MM.1S (cell line): ENCODE data around the gene CACNB2.

Experiments
- DNase-seq: peaks from one replicate; pipeline ENCODE4 v3.0.0-alpha.2; 2015
- H2AFZ ChIP-seq: fragments of 300-600 bp; sonication (generic); 2 replicates; pipeline ENCODE4 v1.6.0; 2016; ENCODE audit warnings: antibody characterized with exemption, low read length
- H3F3A ChIP-seq: fragments of 300-600 bp; sonication (generic); 2 replicates; pipeline ENCODE4 v1.6.1; 2016; ENCODE audit warnings: mild to moderate bottlenecking, antibody characterized with exemption, low read length, moderate library complexity, mixed read lengths; ENCODE audit not compliant: insufficient read depth
- H3K27ac ChIP-seq: fragments of 300-600 bp; sonication (generic); 2 replicates; pipeline ENCODE4 v1.5.1; 2016; ENCODE audit warnings: mild to moderate bottlenecking, low read length
- H3K27me3 ChIP-seq: fragments of 300-600 bp; sonication (generic); replicated peaks from 2 replicates; pipeline ENCODE4 v1.6.0; 2016; ENCODE audit warnings: low read length; ENCODE audit not compliant: insufficient read depth
- H3K36me3 ChIP-seq: fragments of 300-600 bp; sonication (generic); replicated peaks from 2 replicates; pipeline ENCODE4 v1.6.1; 2016; ENCODE audit warnings: mild to moderate bottlenecking, low read length, mixed read lengths; ENCODE audit not compliant: insufficient read depth
- H3K4me1 ChIP-seq: fragments of 300-600 bp; sonication (generic); 2 replicates; pipeline ENCODE4 v1.6.1; 2016; ENCODE audit warnings: low read length, mixed read lengths
- H3K4me2 ChIP-seq: fragments of 300-600 bp; sonication (generic); 2 replicates; pipeline ENCODE4 v1.6.0; 2016; ENCODE audit warnings: low read depth, low read length
- H3K4me3 ChIP-seq: fragments of 300-600 bp; sonication (generic); 2 replicates; pipeline ENCODE4 v1.5.1; 2016; ENCODE audit warnings: low read length, mixed read lengths
- H3K79me2 ChIP-seq: fragments of 300-600 bp; sonication (generic); 2 replicates; pipeline ENCODE4 v1.6.1; 2016; ENCODE audit warnings: mixed run types, low read length, mixed read lengths
- H3K9ac ChIP-seq: fragments of 300-600 bp; sonication (generic); 2 replicates; pipeline ENCODE4 v1.6.1; 2016; ENCODE audit warnings: low read length, mixed read lengths
- H3K9me2 ChIP-seq: fragments of 300-600 bp; sonication (generic); replicated peaks from 2 replicates; pipeline ENCODE4 v1.6.1; 2016; ENCODE audit warnings: mild to moderate bottlenecking, low read length, mixed read lengths; ENCODE audit not compliant: insufficient read depth
- H3K9me3 ChIP-seq: fragments of 300-600 bp; sonication (generic); replicated peaks from 2 replicates; pipeline ENCODE4 v1.6.1; 2016; ENCODE audit warnings: mild to moderate bottlenecking, low read length, mixed read lengths; ENCODE audit not compliant: insufficient read depth
- H4K20me1 ChIP-seq: fragments of 300-600 bp; sonication (generic); 2 replicates; pipeline ENCODE4 v1.6.1; 2016; ENCODE audit warnings: mild to moderate bottlenecking, low read length, moderate library complexity, mixed read lengths; ENCODE audit not compliant: insufficient read depth
- EZH2 ChIP-seq: fragments of 300-600 bp; sonication (generic); optimal IDR thresholded peaks from 2 replicates; pipeline ENCODE3; 2017; ENCODE audit warnings: low read depth, mild to moderate bottlenecking, antibody characterized with exemption, low read length, mixed read lengths
- EZH2phosphoT487 ChIP-seq: fragments of 300-600 bp; sonication (generic); IDR thresholded peaks from 2 replicates; pipeline ENCODE4 v1.6.1; 2018; ENCODE audit warnings: antibody characterized with exemption, low read length
- TF ChIP-seq, protein P1 (sequence below): fragments of 300-600 bp; sonication (generic); IDR thresholded peaks from 2 replicates; pipeline ENCODE4 v1.5.1; 2016; ENCODE audit warnings: antibody characterized with exemption, low read length, mixed read lengths

CACNB2 gene

GRCh38 chr10:18134921-18135320, 5.3 kb upstream of the CACNB2 start:
- H4K20me1 ChIP-seq: no peaks in the 10 kb centered on the region
- H3K36me3 ChIP-seq: no peaks in the 10 kb centered on the region
- H3K4me2 ChIP-seq: no peak overlapping the region
- H2AFZ ChIP-seq: no peak overlapping the region
- H3K9ac ChIP-seq: no peak overlapping the region
- TF ChIP-seq, protein P1, sequence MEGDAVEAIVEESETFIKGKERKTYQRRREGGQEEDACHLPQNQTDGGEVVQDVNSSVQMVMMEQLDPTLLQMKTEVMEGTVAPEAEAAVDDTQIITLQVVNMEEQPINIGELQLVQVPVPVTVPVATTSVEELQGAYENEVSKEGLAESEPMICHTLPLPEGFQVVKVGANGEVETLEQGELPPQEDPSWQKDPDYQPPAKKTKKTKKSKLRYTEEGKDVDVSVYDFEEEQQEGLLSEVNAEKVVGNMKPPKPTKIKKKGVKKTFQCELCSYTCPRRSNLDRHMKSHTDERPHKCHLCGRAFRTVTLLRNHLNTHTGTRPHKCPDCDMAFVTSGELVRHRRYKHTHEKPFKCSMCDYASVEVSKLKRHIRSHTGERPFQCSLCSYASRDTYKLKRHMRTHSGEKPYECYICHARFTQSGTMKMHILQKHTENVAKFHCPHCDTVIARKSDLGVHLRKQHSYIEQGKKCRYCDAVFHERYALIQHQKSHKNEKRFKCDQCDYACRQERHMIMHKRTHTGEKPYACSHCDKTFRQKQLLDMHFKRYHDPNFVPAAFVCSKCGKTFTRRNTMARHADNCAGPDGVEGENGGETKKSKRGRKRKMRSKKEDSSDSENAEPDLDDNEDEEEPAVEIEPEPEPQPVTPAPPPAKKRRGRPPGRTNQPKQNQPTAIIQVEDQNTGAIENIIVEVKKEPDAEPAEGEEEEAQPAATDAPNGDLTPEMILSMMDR: no peak
- no peak for TF ChIP-seq EZH2phosphoT487
- TF ChIP-seq EZH2: no peak
- H3K27ac ChIP-seq: no peak overlapping the region
- no peaks in the 10 kb centered on the region for H3K79me2 ChIP-seq
- no peak overlapping the region for H3K4me3 ChIP-seq
- no peaks in the 10 kb centered on the region for H3K4me1 ChIP-seq
- no peak for DNase-seq
- no peaks in the 10 kb centered on the region for H3K9me3 ChIP-seq
- no peaks in the 10 kb centered on the region for H3K9me2 ChIP-seq
- no peaks in the 10 kb centered on the region for H3F3A ChIP-seq
- no peaks in the 10 kb centered on the region for H3K27me3 ChIP-seq

GRCh38 chr10:18136073-18136791, 4.0 kb upstream of the CACNB2 start:
- H3K4me3 ChIP-seq: no peak overlapping the region
- no peaks in the 10 kb centered on the region for H3K27me3 ChIP-seq
- H3K4me1 ChIP-seq: no peaks in the 10 kb centered on the region
- no peaks in the 10 kb centered on the region for H3K36me3 ChIP-seq
- no peaks in the 10 kb centered on the region for H3K79me2 ChIP-seq
- no peaks in the 10 kb centered on the region for H3K9me3 ChIP-seq
- H2AFZ ChIP-seq: no peak overlapping the region
- no peaks in the 10 kb centered on the region for H4K20me1 ChIP-seq
- TF ChIP-seq EZH2 (no peak), EZH2phosphoT487 (no peak)
- TF ChIP-seq, protein P1: no peak
- no peak overlapping the region for H3K4me2 ChIP-seq
- H3K9me2 ChIP-seq: no peaks in the 10 kb centered on the region
- H3K9ac ChIP-seq: no peak overlapping the region
- no peaks in the 10 kb centered on the region for H3F3A ChIP-seq
- DNase-seq: no peak
- H3K27ac ChIP-seq: no peak overlapping the region

DNA sequence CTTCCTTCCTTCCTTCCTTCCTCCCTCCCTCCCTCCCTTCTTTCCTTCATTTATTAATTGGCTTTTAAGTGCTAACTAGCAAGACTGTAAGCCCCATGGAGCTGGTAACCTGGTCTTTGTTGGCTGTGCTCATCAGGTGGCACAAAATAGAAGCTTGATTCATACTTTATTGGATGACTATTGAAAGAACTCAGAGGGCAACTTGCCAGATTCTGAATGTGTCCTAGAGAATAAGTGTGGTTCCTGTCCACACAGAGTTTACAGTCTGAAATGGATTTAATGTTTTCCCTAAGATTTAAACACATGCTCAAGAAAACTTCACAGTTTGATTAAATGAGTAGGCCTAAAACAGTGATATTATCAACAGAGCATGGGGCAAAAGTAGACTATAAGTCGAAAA, 3.1 kb upstream of the CACNB2 start:
- Histone ChIP-seq H3K9ac (no peak overlapping the region), H3K27ac (no peak overlapping the region), H3K4me3 (no peak overlapping the region), H3K4me2 (no peak overlapping the region), H3K27me3 (no peaks in the 10 kb centered on the region), H3K9me3 (no peaks in the 10 kb centered on the region), H2AFZ (no peak overlapping the region), H3K9me2 (no peaks in the 10 kb centered on the region), H3K79me2 (no peaks in the 10 kb centered on the region), H3F3A (no peaks in the 10 kb centered on the region), H3K4me1 (no peaks in the 10 kb centered on the region), H4K20me1 (no peaks in the 10 kb centered on the region), H3K36me3 (no peaks in the 10 kb centered on the region)
- TF ChIP-seq, protein P1: no peak
- TF ChIP-seq EZH2phosphoT487: no peak
- TF ChIP-seq EZH2: no peak
- no peak for DNase-seq
